ENCODE results near the gene KCNS1.

The KCNS1 gene

DNA sequence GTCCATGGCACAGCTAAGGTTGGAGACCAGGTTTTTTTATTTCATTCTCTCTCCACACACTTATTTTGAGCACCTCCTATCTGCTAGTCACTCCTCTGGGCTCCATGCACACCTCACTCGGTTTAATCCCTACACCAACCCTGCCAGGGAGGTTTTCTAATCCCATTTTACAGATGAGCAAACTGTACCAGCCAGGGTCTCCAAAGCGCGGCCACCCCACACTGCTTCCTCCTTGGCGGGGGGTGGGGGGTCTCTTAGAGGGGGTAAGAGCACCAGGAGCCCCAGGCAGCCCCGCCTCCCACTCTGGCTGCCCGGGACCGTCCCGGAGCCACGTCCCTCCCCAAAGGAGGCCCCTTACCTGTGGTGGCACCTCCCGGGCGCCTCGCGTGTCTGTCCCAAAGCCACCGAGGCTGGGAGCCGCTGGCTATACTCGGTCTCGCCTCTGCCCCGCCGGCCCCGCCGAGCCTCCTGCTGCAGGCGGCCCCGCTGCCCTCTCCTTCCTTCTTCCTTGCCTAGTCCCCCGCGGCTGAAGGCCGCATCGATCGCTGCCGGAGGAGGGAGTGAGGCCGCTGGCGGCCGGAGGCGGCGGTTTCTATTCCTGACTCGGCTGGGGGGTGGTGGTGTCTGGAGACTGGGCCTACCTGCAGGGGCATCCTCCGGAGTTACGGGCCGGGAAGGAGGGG is at the start of gene KCNS1:
Gene KCNS1 (minus strand): TSS at position 565 of the 683 bp plus-strand sequence. CDS start 1,891 bp downstream, outside the sequence.
- DNase-seq: no peak

- DNase-seq: no peak
Measured at GRCh38 chr20:45149062-45149461, 48.1 kb upstream of the KCNS1 start.

DNA sequence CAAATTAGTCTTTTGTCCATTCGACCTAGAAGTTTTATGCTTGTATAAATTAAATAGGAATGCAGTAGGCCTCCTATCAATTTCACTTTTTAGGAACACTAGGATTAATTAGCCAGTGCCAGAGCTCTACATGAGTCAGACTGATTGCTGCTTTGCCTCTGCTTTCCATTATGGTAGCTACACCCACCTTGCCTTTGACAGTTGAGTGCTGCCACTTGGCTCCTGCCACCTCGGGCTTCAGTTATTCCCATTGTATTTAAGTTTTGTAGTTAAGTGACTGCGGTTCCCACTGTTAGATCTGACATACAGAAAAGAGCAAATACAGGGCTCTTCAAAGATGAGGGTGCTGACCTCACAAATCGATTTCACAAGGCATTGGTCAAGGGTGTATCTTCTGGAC is 39.9 kb upstream of the KCNS1 start:
- DNase-seq: no peak

DNA sequence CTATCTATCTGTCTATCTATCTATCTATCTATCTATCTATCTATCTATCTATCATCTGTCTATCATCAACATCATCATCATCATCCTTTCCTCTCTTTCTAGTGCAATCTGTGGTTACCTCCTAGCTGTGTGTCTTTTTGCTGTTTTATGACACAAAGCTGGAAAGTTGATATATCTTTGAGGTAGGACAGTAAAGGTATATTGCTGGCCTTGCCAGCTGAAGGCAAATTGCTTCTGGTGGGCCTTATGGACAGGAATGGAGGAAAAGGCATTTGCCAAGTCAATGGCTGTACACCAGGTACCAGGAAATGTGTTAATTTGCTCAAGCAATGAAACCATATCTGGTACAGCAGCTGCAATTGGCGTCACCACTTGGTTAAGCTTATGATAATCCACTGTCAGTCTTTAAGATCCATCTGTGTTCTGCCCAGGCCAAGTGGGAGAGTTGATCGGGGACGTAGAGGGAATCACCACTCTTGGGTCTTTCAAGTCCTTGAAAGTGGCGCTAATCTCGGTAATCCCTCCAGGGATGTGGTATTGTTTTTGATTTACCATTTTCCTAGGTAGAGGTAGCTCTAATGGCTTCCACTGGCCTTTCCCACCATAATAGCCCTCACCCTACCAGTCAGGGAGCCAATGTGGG is 38.9 kb upstream of the KCNS1 start:
- DNase-seq: peak; percentile 96

GRCh38 chr20:45138561-45139300 is 37.8 kb upstream of the KCNS1 start:
- no peak for DNase-seq

DNA sequence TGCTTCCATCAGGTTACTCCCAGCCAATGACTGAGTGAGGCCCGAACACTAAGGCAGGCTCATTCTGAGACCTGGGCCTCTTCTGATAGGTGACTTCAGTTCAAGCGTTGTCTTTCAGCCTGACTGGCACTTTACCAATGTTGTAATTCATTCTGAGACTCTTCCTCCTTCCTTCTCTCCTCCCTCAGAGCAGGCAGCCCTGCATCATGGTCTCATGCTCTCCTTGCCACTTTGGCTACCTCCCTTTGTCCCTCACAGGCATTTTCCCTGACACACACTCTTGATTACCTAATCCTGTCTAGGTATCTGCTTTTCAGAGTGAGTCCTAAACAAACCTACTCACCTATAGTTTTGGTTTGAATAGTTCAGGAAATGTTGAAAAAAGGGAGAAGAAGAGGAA is 36.0 kb upstream of the KCNS1 start:
- no peak for DNase-seq

GRCh38 chr20:45128099-45128498 is 27.2 kb upstream of the KCNS1 start:
- DNase-seq: no peak

- DNase-seq: no peak
Measured at GRCh38 chr20:45124365-45124764, 23.4 kb upstream of the KCNS1 start, which contains the start of gene WFDC12. TSS of gene WFDC12 (minus strand) at chr20:45124465. CDS start at chr20:45124447, 18 bp downstream.

GRCh38 chr20:45121388-45121787 is 20.5 kb upstream of the KCNS1 start:
- DNase-seq: no peak

GRCh38 chr20:45119556-45120266 is 18.8 kb upstream of the KCNS1 start:
- no peak for DNase-seq

GRCh38 chr20:45118028-45118427 is 17.1 kb upstream of the KCNS1 start:
- DNase-seq: no peak

GRCh38 chr20:45117581-45117980 is 16.7 kb upstream of the KCNS1 start:
- DNase-seq: no peak

DNA sequence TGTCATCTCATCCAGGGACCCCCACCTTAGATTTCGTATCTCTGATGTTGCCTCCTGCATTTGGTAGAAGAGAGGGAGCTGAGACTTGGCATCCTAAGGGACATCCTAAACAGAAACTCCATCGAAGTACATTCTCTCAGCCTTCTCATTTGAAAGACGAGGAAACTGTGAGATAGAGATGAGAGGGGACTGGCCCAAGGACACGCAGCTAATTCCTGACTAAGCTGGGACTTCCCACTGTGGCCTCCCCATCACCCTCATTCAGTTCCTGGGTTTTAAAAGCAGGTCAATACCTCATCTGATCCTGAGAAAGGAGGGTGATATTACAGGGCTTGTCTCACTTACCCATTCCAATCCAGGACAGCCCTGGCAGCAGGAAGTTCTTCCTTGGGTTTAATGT is 14.9 kb upstream of the KCNS1 start:
- no peak for DNase-seq

GRCh38 chr20:45115386-45115774 is 14.5 kb upstream of the KCNS1 start:
- no peak for DNase-seq

DNA sequence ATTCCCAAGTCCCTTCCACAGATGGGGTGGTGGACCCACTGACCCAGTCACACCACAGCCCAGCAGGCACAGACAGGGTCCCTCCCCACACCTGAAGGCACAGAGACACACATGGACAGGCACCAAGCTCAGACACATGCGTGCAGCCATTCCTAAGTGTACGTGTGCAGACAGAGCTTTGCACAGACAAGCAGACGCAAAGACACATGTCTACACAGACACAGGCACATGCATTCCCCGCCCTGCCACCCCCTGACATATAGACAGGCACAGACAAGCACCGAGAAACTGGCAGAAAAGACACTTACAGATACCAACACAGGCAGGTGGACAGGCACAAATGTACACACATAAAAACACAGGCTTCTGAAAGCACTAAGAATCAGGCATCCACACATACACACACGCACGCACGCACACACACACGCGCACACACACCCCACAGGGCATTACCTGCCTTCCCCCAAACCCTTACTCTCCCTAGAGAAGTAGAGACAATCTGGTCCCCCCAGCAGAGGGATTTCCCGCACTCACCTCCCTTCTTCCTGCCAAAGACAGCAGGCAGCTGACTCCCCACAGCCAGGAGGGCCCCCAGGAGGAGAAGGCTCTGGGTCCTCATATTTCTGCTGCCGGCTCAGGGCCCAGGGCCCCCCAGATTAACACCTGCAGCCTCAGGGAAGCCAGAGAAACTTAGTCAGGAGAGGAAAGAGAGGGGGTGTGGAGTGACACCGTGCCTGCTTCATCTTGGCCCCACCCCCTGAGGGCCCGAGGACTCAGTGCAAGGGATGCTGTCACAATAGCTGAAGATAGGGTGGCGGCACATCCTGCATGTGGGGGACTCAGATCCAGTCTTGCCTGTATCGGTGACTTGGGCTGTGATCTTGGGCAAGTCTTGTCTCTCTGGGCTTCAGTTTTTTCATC is 13.8 kb upstream of the KCNS1 start, which contains the start of gene WFDC5:
Gene WFDC5 (minus strand): TSS at position 710 of the 921 bp plus-strand sequence. CDS start 91 bp downstream, at position 619.
- no peak for DNase-seq

- no peak for DNase-seq
Measured at GRCh38 chr20:45113865-45114264, 12.9 kb upstream of the KCNS1 start.

DNA sequence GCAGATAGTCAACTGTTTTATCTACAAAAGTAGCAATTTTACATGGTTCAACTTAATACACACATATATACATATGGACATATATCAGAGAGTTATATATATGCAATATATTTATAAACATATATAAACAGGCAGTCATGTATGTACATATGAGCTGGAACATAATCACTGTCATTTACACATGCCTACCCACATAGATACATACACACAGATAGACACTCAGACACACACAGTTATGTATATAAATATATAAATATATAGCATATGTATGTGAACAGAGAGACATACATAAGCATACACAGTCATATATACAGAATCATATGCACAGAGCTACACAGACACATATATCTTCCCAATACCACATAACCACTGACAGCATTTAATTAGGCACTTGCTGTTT is 11.8 kb upstream of the KCNS1 start:
- no peak for DNase-seq

- peak in 1 of 2 experiments; percentile 19 for DNase-seq
Measured at GRCh38 chr20:45111799-45112471, 11.0 kb upstream of the KCNS1 start.

DNA sequence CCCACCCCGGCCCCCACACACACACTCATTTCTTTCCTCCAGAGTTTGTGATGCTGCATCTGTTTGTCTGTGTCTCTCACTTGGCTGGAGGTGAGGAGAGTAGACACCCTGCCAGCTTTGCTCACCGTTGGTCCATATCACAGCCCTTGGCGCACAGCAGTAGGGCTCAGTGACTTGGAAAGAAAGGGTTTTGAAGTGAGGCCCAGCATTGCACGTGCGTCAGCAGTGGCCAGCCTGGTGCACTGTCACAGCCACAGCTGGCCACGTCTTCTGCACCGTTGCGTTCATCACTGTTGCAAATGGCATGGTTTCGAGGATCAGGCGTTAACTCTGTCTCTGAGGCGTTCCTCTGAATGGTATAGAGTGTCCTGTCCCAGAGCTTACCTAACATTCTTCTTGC is 10.4 kb upstream of the KCNS1 start:
- no peak for DNase-seq

GRCh38 chr20:45110301-45110700 is 9.4 kb upstream of the KCNS1 start:
- DNase-seq: no peak

DNA sequence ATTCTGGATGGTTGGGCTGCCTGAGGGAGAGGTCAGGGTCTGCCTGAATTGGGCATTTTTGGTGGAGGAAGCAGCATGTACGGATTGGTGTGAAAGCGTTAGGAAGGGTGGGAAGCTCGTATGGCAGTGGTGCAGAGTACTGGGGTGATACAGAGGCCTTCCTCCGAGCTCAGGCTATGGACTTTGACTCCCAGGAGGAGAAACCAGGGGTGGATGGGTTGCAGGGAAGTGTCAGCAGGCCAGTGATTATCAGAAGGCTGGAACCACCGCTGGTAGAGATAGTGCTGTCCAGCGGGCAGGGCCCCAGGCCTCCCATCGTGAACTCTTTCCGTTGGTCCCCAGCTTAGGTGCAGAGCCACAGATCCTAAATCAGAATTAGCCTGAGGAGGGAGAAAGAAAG is 8.7 kb upstream of the KCNS1 start:
- DNase-seq: no peak
